ENCODE data around the gene LSM14B.
A peak's percentile ranks its signal among the peaks of the same experiment; 100 is the strongest.

Gene LSM14B

GRCh38 chr20:62135573-62136266 lies 13.4 kb downstream of the LSM14B start:
- TF ChIP-seq, protein P1, sequence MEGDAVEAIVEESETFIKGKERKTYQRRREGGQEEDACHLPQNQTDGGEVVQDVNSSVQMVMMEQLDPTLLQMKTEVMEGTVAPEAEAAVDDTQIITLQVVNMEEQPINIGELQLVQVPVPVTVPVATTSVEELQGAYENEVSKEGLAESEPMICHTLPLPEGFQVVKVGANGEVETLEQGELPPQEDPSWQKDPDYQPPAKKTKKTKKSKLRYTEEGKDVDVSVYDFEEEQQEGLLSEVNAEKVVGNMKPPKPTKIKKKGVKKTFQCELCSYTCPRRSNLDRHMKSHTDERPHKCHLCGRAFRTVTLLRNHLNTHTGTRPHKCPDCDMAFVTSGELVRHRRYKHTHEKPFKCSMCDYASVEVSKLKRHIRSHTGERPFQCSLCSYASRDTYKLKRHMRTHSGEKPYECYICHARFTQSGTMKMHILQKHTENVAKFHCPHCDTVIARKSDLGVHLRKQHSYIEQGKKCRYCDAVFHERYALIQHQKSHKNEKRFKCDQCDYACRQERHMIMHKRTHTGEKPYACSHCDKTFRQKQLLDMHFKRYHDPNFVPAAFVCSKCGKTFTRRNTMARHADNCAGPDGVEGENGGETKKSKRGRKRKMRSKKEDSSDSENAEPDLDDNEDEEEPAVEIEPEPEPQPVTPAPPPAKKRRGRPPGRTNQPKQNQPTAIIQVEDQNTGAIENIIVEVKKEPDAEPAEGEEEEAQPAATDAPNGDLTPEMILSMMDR (conservative IDR thresholded peaks at IDR 0.05): no peak
- H3K27ac ChIP-seq: peak overlapping the region; percentile 21; the same call in 1 of the 2 replicates

DNA sequence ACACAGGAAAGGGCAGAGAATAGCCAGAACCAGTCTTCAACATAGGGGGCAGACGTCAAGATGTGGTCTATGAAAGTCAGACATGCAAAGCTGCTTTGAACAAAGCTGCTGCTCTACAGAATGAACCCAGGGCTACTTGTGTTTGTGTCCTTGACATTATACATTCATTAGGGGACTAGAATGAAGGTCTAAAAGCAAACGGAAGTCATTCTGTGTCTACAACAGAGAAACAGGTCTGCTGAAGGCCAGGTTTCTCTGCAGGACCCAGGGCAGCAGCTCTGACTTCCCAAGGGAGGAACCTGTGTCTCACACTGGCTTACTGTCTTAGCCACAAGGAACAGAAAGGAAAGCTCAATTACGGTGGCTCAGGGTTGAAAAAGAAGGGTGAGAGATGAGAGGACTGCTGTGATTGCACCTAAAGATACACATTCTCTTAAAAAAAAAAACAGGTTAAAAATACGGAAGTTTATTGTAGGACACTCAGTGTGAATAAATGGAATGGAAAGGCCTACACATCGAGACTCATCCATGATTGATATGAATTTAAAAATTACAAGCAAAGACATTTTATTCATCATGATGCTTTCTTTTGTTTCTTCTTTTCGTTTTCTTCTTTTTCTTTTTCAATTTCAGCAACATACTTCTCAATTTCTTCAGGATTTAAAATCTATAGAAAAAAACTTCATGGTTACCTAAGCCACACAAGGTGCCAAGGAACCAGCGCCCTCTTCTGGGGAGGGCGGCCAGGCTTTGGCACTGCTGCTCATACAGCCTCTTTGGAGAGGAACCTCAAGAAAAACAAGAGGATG lies 14.2 kb downstream of the LSM14B start:
- H3K27ac ChIP-seq: no peak overlapping the region; the same call in 1 of the 2 replicates
- TF ChIP-seq, protein P1 (conservative IDR thresholded peaks at IDR 0.05): peak; percentile 97

DNA sequence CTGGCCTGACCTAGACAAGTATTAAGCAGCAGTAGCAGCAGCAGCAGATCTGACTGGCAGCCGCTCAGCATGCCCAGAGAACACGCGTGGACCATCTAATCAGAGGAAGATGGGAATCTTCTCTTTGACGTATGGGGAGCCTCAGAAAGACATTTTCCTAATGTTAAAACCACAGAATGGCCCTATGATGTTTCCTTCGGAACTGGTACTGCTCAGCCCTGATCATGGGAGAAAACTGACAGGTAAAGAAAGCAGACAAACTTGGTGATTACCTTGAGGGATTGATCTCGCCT lies 14.8 kb downstream of the LSM14B start:
- H3K27ac ChIP-seq: peak overlapping the region; percentile 24; the same call in 1 of the 2 replicates

DNA sequence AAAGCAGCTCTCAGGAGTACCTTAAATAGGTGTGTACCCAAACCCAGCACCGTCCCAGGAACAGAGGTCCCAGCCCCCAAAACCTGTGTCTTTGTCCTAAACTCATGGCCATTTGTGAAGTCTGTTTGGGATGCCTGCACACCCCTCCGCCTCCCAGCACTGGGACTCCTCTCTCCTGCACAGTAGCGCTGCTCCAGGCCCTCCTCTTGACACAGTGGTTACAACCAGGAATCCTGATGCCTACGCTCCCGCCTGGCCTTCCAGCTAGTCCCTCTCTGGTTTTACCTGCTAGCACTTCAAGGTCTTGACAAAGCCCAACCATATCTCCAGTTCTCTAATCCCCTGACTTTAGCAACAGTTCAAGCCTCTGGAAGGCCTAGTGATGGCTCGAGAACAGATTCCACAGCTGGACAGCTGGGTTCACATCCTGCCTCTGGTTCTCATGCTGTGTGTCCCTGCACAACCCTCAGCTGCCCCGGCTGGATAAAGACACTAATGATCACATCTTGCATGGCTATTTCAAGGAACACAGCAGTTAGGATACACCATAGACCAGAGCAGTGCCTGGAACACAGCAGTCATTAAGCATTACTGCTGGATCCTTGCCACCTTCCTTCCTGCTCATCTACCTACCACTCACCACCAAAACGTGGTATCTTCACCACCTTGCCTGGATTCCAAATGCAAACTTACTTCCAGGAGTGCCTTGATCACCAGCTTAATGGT lies 15.4 kb downstream of the LSM14B start:
- TF ChIP-seq, protein P1 (conservative IDR thresholded peaks at IDR 0.05): no peak
- peak overlapping the region; percentile 24 for H3K27ac ChIP-seq

More for the DNA sequence above, 14.8 kb downstream of the LSM14B start:
- TF ChIP-seq, protein P1 (conservative IDR thresholded peaks at IDR 0.05): no peak; the same call in none of the 2 replicates

GRCh38 chr20:62138204-62138543 lies 15.9 kb downstream of the LSM14B start:
- TF ChIP-seq, protein P1 (conservative IDR thresholded peaks at IDR 0.05): no peak
- H3K27ac ChIP-seq: peak overlapping the region; percentile 24

DNA sequence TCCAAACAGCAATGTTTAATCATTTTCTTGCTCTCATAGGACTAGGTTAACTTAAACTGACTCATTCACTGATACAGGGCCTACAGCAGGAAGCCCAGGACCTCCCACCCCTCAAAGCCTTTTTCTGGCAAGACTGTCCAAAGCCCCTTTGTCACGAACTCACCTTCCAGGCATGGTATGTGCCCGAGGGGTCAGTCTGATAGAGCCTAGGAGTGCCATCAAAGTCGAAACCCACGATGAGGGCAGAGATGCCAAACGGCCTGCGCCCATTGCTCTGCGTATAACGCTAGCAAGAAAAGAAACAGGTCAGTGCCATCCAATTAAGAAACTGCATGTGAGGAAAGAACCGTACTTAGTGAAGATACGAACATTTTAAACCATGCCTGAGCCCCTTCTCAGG lies 16.6 kb downstream of the LSM14B start:
- H3K27ac ChIP-seq: peak overlapping the region; percentile 24
- TF ChIP-seq, protein P1 (conservative IDR thresholded peaks at IDR 0.05): no peak

DNA sequence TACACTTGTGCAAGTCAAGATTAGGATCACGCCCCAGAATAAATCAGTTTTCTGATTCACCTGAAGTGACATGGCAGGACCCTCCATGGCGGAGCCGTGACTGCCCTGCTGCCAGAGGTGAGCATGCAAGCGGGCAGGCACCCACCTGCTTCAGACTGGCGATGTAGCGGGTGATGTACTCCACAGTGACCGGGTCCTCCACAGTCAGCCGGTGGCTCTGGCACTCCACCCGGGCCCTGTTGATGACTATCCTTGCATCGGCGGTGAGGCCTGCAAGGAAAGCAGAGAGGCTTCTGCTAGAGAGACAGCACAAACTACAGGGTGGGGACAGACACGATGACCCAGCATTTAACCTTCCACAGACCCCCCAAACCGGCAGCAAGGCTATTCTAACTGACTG lies 17.4 kb downstream of the LSM14B start:
- peak overlapping the region; percentile 99; the same call in 1 of the 2 replicates for H3K27ac ChIP-seq
- TF ChIP-seq, protein P1 (conservative IDR thresholded peaks at IDR 0.05): no peak

All from VCaP (cell line).